Measurements from ENCODE around the gene DDX47.
"Not testable (repeated sequence)": the region's sequence is repeated elsewhere in the genome, so short reads cannot be mapped to it uniquely, and the experiment has no call there.

The DDX47 gene

DNA sequence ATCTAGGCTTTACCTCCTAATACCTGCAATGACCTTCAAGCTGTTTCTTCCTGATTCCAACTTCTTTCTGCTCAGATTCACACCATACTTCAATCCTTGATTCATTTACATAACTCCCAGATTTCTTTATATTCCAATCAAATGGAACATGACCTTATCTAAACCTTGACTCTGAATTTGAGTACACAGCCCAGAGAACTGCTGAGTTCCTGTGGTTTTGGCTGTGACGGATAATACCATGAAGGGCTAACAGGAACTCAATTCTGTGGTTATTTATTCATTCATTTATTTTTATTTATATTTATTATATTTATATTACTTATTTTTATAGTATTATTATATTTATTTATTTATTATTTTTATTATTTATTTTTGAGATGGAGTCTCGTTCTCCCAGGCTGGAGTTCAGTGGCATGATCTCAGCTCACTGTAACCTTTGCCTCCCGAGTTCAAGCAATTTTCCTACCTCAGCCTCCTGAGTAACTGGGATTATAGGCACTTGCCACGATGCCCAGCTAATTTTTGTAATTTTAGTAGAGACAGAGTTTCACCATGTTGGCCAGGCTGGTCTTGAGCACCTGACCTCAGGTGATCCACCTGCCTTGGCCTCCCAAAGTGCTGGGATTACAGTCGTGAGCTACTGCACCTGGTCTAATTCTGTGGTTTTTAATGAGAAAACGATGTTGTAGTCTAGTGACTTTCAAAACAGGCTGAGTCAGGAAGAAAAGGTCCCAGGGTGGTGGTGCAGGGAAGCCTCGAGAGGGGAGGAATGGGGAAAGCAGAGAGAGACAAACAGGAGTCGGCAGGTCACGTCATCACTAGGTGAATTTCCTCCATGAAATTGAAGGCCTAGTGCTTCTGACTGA, 16.0 kb upstream of the DDX47 start:
- no peak overlapping the region for H3K27ac ChIP-seq
- H3K4me3 ChIP-seq, result no peak overlapping the region
- TF ChIP-seq, protein P1, sequence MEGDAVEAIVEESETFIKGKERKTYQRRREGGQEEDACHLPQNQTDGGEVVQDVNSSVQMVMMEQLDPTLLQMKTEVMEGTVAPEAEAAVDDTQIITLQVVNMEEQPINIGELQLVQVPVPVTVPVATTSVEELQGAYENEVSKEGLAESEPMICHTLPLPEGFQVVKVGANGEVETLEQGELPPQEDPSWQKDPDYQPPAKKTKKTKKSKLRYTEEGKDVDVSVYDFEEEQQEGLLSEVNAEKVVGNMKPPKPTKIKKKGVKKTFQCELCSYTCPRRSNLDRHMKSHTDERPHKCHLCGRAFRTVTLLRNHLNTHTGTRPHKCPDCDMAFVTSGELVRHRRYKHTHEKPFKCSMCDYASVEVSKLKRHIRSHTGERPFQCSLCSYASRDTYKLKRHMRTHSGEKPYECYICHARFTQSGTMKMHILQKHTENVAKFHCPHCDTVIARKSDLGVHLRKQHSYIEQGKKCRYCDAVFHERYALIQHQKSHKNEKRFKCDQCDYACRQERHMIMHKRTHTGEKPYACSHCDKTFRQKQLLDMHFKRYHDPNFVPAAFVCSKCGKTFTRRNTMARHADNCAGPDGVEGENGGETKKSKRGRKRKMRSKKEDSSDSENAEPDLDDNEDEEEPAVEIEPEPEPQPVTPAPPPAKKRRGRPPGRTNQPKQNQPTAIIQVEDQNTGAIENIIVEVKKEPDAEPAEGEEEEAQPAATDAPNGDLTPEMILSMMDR (IDR thresholded peaks at IDR 0.05), result no peak
- no peak for DNase-seq (ENCODE audit: low spot score)

DNA sequence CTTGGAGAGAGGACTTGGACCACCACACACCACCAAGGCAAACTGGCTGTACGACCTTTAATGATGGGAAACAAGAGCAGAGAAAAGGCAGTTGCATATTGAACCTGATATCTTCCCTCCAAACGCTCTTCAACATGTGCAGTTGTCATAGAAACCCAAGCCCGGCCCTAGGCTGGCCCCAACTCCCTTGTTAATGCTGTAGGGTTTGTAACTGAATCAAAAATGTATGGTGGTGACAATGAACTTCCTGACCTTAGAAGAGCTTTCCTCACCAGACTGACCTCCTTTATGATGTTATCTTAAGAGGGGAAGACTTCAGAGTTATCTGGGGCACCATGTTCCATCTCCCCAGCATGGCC, 15.4 kb upstream of the DDX47 start:
- H3K27ac ChIP-seq, result no peak overlapping the region
- TF ChIP-seq, protein P1 (IDR thresholded peaks at IDR 0.05), result no peak
- H3K4me3 ChIP-seq, result no peak overlapping the region
- DNase-seq (ENCODE audit: low spot score), result no peak

DNA sequence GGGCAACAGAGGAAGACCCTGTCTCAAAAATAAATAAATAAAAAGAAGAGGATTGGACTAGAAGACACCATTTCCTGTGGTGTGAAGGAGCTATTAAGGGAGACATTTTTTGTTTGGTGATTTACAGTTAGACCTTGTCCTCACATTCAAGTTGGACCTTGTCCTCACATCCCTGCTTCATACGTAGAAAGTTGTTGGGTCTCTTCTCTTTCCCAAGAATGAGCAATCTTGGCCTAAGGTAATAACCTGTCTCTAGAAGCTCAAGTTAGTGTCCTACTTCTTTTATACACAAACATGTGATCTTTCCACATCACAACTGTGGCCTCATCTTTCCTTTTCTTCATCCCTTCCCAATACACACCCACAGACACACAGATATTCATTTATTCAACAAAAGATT, 14.7 kb upstream of the DDX47 start:
- no peak for DNase-seq (ENCODE audit: low spot score)
- H3K4me3 ChIP-seq, result no peak overlapping the region
- no peak overlapping the region for H3K27ac ChIP-seq
- TF ChIP-seq, protein P1 (IDR thresholded peaks at IDR 0.05), result no peak

GRCh38 chr12:12799163-12799920, 13.8 kb upstream of the DDX47 start:
- TF ChIP-seq, protein P1 (IDR thresholded peaks at IDR 0.05), result no peak
- no peak overlapping the region for H3K27ac ChIP-seq
- no peak overlapping the region for H3K4me3 ChIP-seq
- DNase-seq (ENCODE audit: low spot score), result no peak

DNA sequence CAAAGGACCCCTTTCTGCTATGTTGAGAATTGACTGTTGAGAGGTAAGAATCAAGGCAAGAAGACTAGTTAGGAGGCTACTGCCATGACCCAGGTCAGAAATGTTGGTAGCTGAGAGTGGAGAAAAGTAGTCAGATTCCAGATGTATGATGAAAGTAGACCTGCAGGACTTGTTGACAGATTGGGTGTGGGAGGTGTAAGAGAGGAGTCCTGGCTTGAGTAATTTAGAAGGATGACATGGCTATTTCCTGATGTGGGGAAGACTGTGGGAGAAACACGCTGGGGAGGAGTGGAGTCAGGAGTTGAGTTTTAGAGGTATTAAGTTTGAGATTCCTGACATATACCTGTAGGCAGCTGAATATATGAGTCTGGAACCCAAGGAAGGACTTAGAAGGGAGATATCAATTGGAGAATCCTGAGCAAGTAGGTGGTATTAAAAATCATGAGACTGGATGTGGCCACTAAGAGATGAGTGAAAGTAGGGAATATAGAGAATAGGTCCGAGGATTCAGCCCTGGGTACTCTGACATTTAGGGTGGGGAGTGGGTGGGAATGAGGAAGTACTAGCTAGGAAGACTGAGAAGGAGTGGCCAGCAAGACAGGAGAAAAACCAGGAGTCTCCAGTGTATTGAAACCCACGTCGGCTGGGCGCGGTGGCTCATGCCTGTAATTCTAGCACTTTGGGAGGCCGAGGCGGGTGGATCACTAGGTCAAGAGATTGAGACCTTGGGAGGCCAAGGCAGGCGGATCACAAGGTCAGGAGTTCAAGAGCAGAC, 12.6 kb upstream of the DDX47 start:
- H3K27ac ChIP-seq, result no peak overlapping the region
- TF ChIP-seq, protein P1 (IDR thresholded peaks at IDR 0.05), result no peak
- H3K4me3 ChIP-seq, result no peak overlapping the region
- no peak for DNase-seq (ENCODE audit: low spot score)

DNA sequence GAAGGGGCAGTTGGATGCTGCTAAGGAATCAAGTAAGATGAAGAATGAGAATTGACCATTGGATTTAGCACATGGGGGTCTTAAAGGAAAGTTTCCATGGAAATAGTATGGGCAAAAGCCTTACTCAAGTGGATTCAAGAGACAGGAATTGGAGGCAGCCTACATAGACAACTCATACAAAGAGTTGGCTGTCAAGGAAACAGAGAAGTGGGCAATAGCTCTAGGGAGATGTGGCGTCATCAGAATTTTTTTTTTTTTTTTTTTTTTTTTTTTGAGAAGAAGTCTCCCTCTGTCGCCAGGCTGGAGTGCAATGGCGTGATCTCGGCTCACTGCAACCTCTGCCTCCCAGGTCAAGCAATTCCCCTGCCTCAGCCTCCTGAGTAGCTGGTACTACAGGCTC, 11.5 kb upstream of the DDX47 start:
- not testable (repeated sequence) for H3K4me3 ChIP-seq; DNase-seq (ENCODE audit: low spot score); H3K27ac ChIP-seq

DNA sequence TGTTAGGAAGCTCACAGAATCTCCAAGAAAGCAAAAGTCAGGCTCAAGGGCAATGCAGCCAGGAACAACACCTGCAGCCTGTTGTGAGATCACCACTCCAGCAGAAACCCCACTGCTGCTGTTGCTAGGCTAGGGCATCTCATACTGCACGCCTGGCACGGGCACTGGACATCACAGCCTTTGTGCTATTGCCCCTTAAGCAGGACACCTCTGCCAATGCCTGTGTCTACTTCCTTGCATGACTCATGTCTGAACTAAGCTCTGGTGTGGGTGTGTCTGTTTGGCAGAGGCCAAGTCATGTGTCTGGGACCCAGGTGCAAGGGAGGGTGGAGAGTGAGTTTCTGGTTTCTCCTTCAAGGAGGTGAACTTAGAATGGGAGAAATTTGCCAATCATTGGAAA, 10.0 kb upstream of the DDX47 start:
- no peak overlapping the region for H3K4me3 ChIP-seq
- TF ChIP-seq, protein P1 (IDR thresholded peaks at IDR 0.05), result no peak
- DNase-seq (ENCODE audit: low spot score), result no peak
- no peak overlapping the region for H3K27ac ChIP-seq
